ENCODE measurements around the gene MRPS34. TPM values are rescaled to one million over a fixed set of nuclear protein-coding genes. Genes with fewer than 3 reads are reported as not detected.

The MRPS34 gene
- total RNA-seq, 2 donors from 2014 or later = 51.4 to 99.6 TPM

- ATAC-seq (no peak), DNase-seq (no peak)
- intact Hi-C loops (cut with DNase I) = no loop called here
Measured at GRCh38 chr16:1759511-1759910, 13.4 kb downstream of the MRPS34 start.

GRCh38 chr16:1758923-1759322 is 14.0 kb downstream of the MRPS34 start:
- ATAC-seq (no peak), DNase-seq (no peak)
- intact Hi-C loops (cut with DNase I) = no loop called here
- WGBS, 2 donors = 89 to 90% methylated on average over 13 to 18 of the region's 18 CpGs
- Histone ChIP-seq H3K4me3 (no peak overlapping the region), H3K36me3 (replicated peaks in 1 of 2; ENCODE audit: insufficient read depth in 1 of 2, low read depth in 2 of 2) (peaks cover 6 to 10% of the 10 kb centered on the region in 2 donors), H3K9me3 (no peaks in the 10 kb centered on the region), H3K4me1 (no peaks in the 10 kb centered on the region), H3K27ac (no peak overlapping the region), H3K27me3 (no peaks in the 10 kb centered on the region)
- TF ChIP-seq POLR2A (IDR thresholded peaks at IDR 0.05) = no peak
- TF ChIP-seq, protein P1, sequence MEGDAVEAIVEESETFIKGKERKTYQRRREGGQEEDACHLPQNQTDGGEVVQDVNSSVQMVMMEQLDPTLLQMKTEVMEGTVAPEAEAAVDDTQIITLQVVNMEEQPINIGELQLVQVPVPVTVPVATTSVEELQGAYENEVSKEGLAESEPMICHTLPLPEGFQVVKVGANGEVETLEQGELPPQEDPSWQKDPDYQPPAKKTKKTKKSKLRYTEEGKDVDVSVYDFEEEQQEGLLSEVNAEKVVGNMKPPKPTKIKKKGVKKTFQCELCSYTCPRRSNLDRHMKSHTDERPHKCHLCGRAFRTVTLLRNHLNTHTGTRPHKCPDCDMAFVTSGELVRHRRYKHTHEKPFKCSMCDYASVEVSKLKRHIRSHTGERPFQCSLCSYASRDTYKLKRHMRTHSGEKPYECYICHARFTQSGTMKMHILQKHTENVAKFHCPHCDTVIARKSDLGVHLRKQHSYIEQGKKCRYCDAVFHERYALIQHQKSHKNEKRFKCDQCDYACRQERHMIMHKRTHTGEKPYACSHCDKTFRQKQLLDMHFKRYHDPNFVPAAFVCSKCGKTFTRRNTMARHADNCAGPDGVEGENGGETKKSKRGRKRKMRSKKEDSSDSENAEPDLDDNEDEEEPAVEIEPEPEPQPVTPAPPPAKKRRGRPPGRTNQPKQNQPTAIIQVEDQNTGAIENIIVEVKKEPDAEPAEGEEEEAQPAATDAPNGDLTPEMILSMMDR (IDR thresholded peaks at IDR 0.05) = no peak

More at GRCh38 chr16:1759511-1759910, 13.4 kb downstream of the MRPS34 start:
- Histone ChIP-seq H3K27ac (no peak overlapping the region), H3K4me1 (no peaks in the 10 kb centered on the region), H3K36me3 (replicated peaks in 1 of 2; ENCODE audit: insufficient read depth in 1 of 2, low read depth in 2 of 2) (peaks cover 10 to 12% of the 10 kb centered on the region in 2 donors), H3K4me3 (no peak overlapping the region), H3K9me3 (no peaks in the 10 kb centered on the region), H3K27me3 (no peaks in the 10 kb centered on the region)
- 92 to 93% methylated on average over 3 to 17 of the region's 21 CpGs for WGBS, 2 donors
- no peak for TF ChIP-seq POLR2A (IDR thresholded peaks at IDR 0.05)
- TF ChIP-seq, protein P1 (IDR thresholded peaks at IDR 0.05) = no peak

- Histone ChIP-seq H3K4me1 (no peaks in the 10 kb centered on the region), H3K36me3 (replicated peaks in 1 of 2; ENCODE audit: insufficient read depth in 1 of 2, low read depth in 2 of 2) (peaks cover 6 to 7% of the 10 kb centered on the region in 2 donors), H3K27me3 (no peaks in the 10 kb centered on the region), H3K9me3 (no peaks in the 10 kb centered on the region), H3K4me3 (no peak overlapping the region), H3K27ac (no peak overlapping the region)
- intact Hi-C loops (cut with DNase I) = no loop called here
- ATAC-seq = no peak
- DNase-seq = no peak
- 85 to 91% methylated on average over 29 to 36 of the region's 37 CpGs for WGBS, 2 donors
- TF ChIP-seq, protein P1 (IDR thresholded peaks at IDR 0.05) = no peak
- TF ChIP-seq POLR2A (IDR thresholded peaks at IDR 0.05) = no peak
Measured at GRCh38 chr16:1757714-1758461, 15.0 kb downstream of the MRPS34 start.

DNA sequence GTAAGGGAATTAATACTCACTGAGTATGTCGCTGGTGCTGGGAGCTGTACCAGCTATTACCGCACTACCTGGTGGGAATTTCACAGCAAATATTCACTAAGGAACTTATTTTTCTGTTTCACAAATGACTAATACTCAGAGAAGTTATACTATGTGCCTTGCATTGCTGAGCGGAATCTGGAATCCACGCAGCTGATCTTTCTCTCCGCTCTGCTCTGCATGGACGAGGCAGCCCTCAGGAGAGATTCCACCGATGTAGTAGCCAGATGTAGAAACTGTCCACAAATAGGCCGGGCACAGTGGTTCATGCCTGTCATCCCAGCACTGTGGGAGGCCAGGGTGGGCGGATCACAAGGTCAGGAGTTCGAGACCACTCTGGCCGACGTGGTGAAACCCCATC is 18.7 kb downstream of the MRPS34 start:
- no peak for ATAC-seq
- no peak for TF ChIP-seq POLR2A (IDR thresholded peaks at IDR 0.05)
- TF ChIP-seq, protein P1 (IDR thresholded peaks at IDR 0.05) = no peak
- Histone ChIP-seq H3K9me3 (no peaks in the 10 kb centered on the region), H3K4me1 (no peaks in the 10 kb centered on the region), H3K36me3 (replicated peaks in 1 of 2; ENCODE audit: insufficient read depth in 1 of 2, low read depth in 2 of 2) (peaks cover 6 to 18% of the 10 kb centered on the region in 2 donors), H3K4me3 (no peak overlapping the region), H3K27me3 (no peaks in the 10 kb centered on the region), H3K27ac (no peak overlapping the region)
- no peak for DNase-seq
- WGBS, 2 donors = 91 to 96% methylated on average over 12 of the region's 12 CpGs
- intact Hi-C loops (cut with DNase I) = no loop called here

DNA sequence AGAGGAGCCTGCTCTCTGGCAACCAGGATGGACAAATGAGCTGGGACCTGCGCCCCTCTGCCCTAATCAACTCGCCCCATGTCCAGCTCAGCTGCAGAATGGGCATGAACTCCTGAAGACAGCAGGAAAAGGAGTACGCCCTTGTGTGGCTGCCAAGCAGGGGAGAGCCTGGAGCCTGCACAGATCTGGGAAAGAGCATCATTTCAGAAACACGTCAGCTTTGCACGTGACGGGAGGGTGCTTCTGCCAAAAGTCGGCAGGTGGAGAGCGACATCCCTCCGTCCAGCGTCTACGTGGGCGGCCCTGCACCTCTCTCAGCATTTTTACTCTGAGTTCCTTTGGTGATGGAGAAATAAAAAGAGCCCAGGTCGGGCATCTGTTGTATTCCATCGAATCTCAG is 20.1 kb downstream of the MRPS34 start:
- no peak overlapping the region for H3K4me3 ChIP-seq
- TF ChIP-seq POLR2A (IDR thresholded peaks at IDR 0.05) = no peak
- TF ChIP-seq, protein P1 (IDR thresholded peaks at IDR 0.05) = no peak
- intact Hi-C loops (cut with DNase I) = no loop called here
- H3K9me3 ChIP-seq = no peaks in the 10 kb centered on the region
- H3K27ac ChIP-seq = no peak overlapping the region
- no peaks in the 10 kb centered on the region for H3K4me1 ChIP-seq
- WGBS, 2 donors = 91 to 95% methylated on average over 14 of the region's 14 CpGs
- peaks cover 6 to 28% of the 10 kb centered on the region in 2 donors for H3K36me3 ChIP-seq (replicated peaks in 1 of 2; ENCODE audit: insufficient read depth in 1 of 2, low read depth in 2 of 2)
- no peaks in the 10 kb centered on the region for H3K27me3 ChIP-seq
- DNase-seq = no peak
- ATAC-seq = no peak

Data from body of pancreas (tissue), 4 donors.